OCI-M2 (cell line): Measurements from ENCODE around the gene HAND1.

Experiments used
- DNase-seq: peaks from one replicate; lab custom pipeline; 2025; ENCODE audit not compliant: unreplicated experiment; lab: John Stamatoyannopoulos, UW

HAND1 gene

DNA sequence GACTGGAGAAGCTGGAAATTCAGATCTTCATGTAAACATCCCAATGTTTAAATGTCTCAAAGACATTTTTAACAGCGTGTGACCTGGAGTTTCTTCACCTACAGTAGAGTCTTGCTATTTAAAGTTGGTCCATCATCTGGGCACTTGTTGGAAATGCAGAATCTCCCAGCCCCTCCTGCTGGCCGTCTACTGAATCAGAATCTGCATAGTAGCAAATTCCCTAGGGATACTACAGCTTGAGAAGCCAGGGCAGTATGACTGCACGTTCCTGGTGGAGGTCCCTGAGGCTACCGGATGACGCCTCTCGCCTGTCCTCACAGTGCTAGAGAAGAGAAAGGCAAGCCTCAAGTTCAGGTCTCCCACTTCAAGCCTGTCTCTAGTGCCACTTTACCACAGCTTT, 16.5 kb downstream of the HAND1 start:
- no peak for DNase-seq

DNA sequence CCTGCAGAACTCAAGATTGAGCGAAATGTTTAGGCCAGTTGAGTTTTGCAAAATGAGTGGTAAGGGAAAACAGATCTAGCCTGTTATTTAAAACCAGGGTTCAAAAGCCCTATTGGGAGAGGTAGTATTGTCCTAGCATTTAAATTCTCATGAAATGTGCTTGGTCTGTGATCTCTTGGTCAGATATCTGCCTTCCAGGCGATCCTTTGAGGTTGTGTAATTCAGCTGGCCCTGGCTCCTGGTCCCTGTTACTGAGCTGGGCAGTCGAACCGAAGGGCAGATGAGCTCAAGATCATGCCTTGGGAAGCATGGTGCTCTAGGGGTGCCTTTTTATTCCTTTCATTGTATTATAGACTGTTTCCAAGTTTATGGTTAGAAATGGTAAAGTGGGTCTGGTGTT, 17.9 kb downstream of the HAND1 start:
- no peak for DNase-seq

- no peak for DNase-seq
These were observed 19.0 kb downstream of the HAND1 start for GRCh38 chr5:154459015-154459414.

GRCh38 chr5:154456540-154456939, 21.5 kb downstream of the HAND1 start:
- DNase-seq, result no peak

DNA sequence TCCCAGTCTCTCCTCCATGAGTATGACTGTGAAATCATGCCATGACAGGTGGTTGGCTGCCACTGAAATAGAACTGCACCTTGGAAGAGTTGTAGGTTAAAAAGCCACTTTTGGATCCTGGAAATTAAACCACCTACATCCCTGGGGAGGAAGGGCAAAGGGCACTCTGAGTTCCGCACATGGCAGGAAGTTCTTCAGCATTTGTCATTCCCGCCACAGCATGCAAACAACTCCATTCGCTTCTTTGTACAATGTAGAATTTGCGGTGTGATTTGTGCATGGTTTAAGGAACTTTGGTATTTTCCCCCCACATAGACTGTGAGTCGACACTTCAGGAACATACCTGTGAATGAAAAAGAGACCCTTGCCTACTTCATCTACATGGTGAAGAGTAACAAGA, 22.4 kb downstream of the HAND1 start:
- DNase-seq, result no peak

DNA sequence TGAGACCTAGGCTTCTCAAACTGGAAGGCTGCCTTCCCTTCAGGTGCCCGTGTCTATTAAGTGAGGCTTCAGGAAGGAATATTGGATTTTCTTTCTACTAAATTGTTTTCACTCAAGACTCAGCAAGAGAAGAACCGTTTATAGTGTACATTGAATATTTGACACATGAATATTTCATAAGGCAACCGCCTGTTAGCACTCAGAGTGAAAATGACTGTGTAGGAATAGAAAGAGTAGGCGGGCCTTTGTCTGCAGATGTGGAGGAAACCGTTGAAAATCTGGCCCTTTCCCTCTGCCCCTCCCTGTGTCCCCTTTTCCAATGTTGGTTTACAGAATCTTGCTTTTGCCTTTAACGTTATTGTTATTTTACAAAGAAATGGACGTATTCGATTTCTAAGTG, 26.1 kb downstream of the HAND1 start:
- no peak for DNase-seq

DNA sequence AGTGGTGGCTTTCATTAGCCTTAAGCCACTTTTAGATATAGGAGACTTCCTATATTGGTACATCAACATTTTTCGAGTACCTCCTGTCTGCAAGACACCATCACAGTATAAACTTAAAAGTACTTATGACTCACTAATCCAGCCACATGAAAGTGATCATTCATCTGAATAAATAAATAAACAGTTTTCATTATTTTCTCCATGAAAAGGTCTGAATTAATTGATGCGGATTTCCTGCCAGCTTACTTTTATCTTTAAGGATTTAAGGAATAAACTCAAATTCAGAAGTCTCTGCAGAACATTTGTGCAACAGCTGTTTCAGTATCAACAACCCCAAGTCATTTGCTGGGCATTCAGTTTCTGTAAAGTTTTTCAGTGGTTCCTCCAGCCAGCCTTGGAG, 28.2 kb downstream of the HAND1 start:
- no peak for DNase-seq

DNA sequence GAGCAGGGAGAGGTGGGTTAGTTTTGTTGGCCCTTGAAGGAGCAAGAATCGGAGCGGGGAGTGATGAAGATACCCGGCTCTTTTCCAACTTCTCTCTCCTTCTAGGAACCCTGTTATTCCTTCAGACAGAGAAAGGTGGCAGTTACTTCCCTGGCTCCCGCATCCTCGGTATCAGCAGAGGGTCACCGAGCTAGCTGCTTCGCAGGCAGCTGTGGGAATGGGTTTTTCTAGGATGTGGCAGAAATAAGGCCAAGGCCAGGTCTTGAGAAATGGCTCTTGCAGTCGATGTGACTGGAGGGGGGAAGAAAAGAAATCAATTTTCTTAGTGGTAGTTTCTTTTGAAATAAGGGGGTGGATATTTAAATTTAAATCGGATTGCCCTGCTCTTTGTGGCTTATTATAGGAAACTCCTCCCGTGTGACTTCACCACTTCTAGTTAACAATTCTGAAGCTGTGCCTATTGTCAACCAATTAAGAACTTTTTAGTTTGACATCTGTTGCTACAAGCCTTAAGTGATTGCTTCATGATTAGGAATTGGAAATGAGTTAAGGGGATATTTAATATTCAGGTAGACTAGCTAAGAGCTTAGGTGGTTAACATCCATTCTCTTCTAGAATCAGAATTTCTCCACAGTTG, 30.8 kb downstream of the HAND1 start:
- no peak for DNase-seq

- no peak for DNase-seq
These were observed 31.6 kb downstream of the HAND1 start for GRCh38 chr5:154446195-154447088.

DNA sequence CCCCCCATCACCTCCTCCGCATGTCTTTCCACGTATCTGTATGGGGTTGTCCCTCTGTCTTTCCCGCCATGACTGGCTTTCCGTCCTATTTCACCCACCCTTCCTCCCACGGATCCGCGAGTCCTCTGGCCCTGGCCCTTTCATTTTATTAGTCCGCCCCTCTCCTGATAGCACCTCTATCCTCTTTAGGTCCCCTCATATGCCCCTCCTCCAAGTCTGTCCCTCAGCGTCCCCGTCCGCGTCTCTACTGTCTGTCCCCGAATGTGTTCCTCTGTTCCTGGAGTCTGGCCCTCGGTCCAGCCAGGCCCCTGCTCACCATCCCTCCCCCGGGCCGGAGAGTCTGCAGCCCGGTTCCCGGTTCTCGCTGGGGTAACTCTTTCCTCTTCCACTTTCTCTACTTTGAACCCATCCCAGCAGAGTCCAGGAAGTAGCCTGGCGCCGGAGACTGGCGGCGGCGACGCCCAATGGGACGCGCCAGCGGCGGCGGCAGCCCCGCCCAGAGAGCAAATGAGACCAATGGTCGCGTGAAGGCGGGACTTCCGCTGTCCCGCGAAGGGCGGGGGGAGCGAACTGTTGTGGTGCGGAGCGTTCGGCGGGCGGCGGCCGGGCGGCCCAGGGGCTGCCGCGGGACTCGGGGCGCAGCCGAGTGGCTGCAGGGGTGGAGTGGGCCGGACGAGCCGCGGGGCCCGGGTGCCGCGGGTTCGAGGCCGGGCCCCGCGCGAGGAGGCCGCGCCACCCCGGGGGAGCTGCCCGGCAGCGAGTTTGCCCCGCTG, 32.4 kb downstream of the HAND1 start, which contains the start of gene SAP30L:
SAP30L (plus strand) TSS at position 576 of the 773 bp plus-strand sequence. CDS start 608 bp downstream, outside the sequence.
- peak; percentile 14 for DNase-seq

GRCh38 chr5:154444556-154445421, 33.2 kb downstream of the HAND1 start:
- DNase-seq, result no peak

- DNase-seq, result no peak
These were observed 35.2 kb downstream of the HAND1 start for GRCh38 chr5:154442801-154443200.

DNA sequence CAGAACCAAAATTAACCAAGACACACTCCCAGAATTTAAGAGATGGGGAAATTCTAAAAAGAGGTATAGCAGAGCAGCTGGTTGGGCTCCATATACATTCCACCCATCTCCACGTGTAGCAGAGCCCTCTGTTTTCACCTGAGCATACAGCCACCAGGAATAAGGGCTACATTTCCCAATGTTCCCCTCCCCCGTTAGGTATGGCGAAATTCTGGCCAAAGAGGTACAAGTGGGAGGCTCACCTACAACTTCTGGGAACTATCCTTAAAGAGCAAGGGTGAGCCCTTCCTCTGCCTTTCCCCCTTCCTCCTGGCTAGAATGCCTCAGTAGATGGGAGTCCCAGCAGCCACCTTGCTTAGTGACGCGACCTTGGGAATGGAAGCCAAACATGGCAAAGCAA, 37.5 kb downstream of the HAND1 start:
- no peak for DNase-seq

GRCh38 chr5:154437281-154437965, 40.6 kb downstream of the HAND1 start:
- DNase-seq, result no peak

- no peak for DNase-seq
These were observed 42.8 kb downstream of the HAND1 start for GRCh38 chr5:154435226-154435625.

DNA sequence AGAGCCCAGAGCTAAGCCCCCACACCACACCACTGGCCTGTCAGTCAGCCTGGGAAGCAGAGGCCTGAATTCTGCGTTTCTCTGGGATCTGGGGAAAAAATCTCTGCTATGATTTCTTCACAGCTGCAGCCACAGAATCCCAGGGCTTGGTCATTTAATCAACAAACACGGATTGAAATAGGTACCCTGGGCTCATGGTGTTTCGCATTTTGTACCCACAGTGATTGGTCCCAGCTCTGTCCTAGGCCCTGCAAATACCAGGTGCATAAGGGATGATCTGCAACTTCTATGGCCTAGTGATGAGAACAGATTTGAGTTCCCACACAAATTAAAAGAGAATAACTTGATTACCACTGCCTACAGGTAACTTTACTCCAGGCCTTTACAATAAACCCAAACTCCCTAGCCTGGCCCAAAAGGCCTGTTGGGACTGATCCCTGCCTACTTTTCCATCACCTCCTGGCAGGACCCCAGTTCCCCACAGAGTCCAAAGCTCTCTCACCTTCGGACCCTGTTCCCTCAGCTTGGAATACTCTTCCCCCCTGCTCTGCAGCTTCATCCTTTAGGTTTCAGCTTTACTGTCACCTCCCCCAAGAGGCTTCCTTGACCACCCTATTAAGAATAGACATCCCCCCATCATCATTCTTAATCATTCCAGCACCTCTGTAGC, 46.9 kb downstream of the HAND1 start:
- no peak for DNase-seq

DNA sequence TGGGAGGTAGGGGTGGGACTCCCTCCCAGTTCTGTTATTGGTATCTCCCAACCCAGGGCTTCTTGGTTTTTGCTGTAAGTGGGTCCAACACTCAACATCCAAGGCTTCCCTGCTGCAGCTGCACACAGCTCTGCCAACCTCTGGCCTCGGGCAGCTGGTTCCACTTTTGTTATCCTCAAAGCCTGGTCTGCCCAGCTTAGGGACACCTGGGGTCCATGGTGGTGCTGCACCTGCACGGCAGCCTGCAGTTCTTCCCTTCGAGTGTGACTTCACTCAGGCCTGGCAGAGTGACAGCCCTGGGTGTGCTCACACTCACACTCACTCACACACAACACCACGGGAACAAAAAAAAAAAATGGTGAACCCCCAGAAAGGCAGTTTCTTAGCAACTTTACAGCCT, 47.6 kb downstream of the HAND1 start:
- no peak for DNase-seq

GRCh38 chr5:154429341-154429740, 48.7 kb downstream of the HAND1 start:
- no peak for DNase-seq

DNA sequence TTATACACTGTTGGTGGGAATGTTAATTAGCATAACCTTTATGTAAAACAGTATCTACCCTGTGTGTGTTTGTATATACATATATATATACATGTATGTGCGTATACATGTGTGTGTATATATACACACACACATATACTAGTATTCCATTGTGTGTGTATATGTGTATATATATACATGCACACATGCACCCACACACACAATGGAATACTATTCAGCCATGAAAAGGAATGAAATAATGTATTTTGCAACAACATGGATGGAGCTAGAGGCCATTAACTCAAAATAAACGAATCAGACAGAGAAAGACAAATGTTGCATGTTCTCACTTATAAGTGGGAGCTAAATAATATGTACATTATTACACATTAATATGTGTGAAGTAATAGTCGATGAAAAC, 49.8 kb downstream of the HAND1 start:
- no peak for DNase-seq
